HG03066 (cell line): ENCODE results near the gene PLXNA4.

Experiments used
- ATAC-seq: cut with Tn5 transposase; IDR thresholded peaks from one replicate; pipeline ENCODE4 v1.9.1; 2021; ENCODE audit warnings: low read depth; ENCODE audit not compliant: unreplicated experiment

Gene PLXNA4

GRCh38 chr7:132509643-132510042 lies 66.6 kb downstream of the PLXNA4 start:
- no peak for ATAC-seq

- no peak for ATAC-seq
Observed at GRCh38 chr7:132508724-132509353, 67.4 kb downstream of the PLXNA4 start.

- ATAC-seq, result no peak
Observed at GRCh38 chr7:132504852-132505251, 71.4 kb downstream of the PLXNA4 start.

- ATAC-seq, result no peak
Observed at GRCh38 chr7:132504071-132504470, 72.2 kb downstream of the PLXNA4 start.

GRCh38 chr7:132503415-132503814 lies 72.9 kb downstream of the PLXNA4 start:
- no peak for ATAC-seq

GRCh38 chr7:132501956-132502355 lies 74.3 kb downstream of the PLXNA4 start:
- ATAC-seq, result no peak

GRCh38 chr7:132500727-132501440 lies 75.4 kb downstream of the PLXNA4 start:
- ATAC-seq, result no peak

- no peak for ATAC-seq
Observed at GRCh38 chr7:132499487-132499886, 76.8 kb downstream of the PLXNA4 start.

GRCh38 chr7:132499065-132499464 lies 77.2 kb downstream of the PLXNA4 start:
- ATAC-seq, result no peak

- ATAC-seq, result no peak
Observed at GRCh38 chr7:132498319-132498718, 78.0 kb downstream of the PLXNA4 start.

- no peak for ATAC-seq
Observed at GRCh38 chr7:132497098-132497497, 79.2 kb downstream of the PLXNA4 start.

GRCh38 chr7:132495936-132496335 lies 80.3 kb downstream of the PLXNA4 start:
- ATAC-seq, result no peak

GRCh38 chr7:132494474-132494873 lies 81.8 kb downstream of the PLXNA4 start:
- no peak for ATAC-seq

- ATAC-seq, result no peak
Observed at GRCh38 chr7:132492823-132493445, 83.3 kb downstream of the PLXNA4 start.

- no peak for ATAC-seq
Observed at GRCh38 chr7:132491391-132491945, 84.8 kb downstream of the PLXNA4 start.

- ATAC-seq, result no peak
Observed at GRCh38 chr7:132490474-132490873, 85.8 kb downstream of the PLXNA4 start.

- no peak for ATAC-seq
Observed at GRCh38 chr7:132489776-132490237, 86.5 kb downstream of the PLXNA4 start.

GRCh38 chr7:132488634-132489302 lies 87.5 kb downstream of the PLXNA4 start:
- ATAC-seq, result no peak

- ATAC-seq, result no peak
Observed at GRCh38 chr7:132486274-132486610, 90.0 kb downstream of the PLXNA4 start.

GRCh38 chr7:132485600-132486273 lies 90.5 kb downstream of the PLXNA4 start:
- no peak for ATAC-seq
